ENCODE data around the gene NPIPA5. TPM values are rescaled to one million over a fixed set of nuclear protein-coding genes. Genes with fewer than 3 reads are reported as not detected.

The NPIPA5 gene
- total RNA-seq: 2.9 and 5.5 TPM in 2 replicates

GRCh38 chr16:15378194-15378593, at the start of gene NPIPA5:
Gene NPIPA5, minus strand, starts transcription at chr16:15378294. Its CDS starts 0 bp downstream, at chr16:15378294.

GRCh38 chr16:15395631-15396508, 17.8 kb upstream of the NPIPA5 start, which contains the start of gene MPV17L:
Gene MPV17L, plus strand, starts transcription at chr16:15395754. Its CDS starts 144 bp downstream, at chr16:15395898.

Other genes with a start within 250 kb of the NPIPA5 start
- 0.34 and 0.62 TPM in 2 replicates for gene MPV17L, start 17.5 kb upstream of the NPIPA5 start, total RNA-seq
- gene BMERB1, start 56.3 kb upstream of the NPIPA5 start, total RNA-seq: 31.9 and 32.3 TPM in 2 replicates

Data from cardiac ventricle fibroblast (primary cell).